ENCODE measurements around the gene SSBP2.

The SSBP2 gene

DNA sequence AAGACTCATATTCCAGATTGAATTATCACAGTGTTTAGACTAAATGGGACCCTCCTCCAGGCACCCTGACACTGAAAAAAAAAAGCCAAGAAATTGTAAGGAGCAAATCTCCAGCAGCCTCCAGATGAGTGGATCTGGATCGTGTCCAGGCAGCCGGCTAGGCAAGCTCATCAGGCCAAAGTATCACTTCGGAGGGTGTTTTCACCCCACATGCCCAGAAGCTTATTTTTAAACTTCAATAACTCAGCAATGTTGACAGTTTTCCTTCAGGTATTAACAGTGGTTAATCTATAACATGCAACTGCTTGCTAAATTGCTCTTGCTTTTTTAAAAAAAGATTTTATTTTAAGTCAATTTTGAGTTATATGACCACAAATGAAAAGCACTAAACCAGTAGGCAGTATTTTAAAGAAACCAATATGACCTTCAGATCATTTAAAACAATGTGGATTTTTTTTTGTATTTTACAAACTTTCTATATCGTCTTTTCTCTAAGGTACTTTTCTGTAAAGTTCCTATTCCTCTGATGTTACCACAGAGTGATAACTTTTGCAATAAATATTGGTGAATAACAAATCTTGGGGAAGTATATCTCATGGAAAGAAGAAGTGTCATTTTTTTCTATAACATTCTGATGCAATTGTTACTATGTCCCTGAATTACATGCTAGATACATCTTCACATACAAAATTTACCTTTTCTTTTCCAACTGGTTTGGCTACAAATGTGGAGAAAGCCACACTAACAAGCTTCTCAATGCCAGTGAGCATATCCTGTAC is 387.6 kb downstream of the SSBP2 start:
- no peak for DNase-seq

All from CD4-positive, alpha-beta T cell treated with Interleukin-12 subunit alpha and Interleukin-12 subunit beta, for 1 hour (primary cell).